ENCODE measurements around the gene RNASE7. TPM values are rescaled to one million over a fixed set of nuclear protein-coding genes. Genes with fewer than 3 reads are reported as not detected.

RNASE7 gene
- total RNA-seq, 2 donors from 2014 or later, result not detected

DNA sequence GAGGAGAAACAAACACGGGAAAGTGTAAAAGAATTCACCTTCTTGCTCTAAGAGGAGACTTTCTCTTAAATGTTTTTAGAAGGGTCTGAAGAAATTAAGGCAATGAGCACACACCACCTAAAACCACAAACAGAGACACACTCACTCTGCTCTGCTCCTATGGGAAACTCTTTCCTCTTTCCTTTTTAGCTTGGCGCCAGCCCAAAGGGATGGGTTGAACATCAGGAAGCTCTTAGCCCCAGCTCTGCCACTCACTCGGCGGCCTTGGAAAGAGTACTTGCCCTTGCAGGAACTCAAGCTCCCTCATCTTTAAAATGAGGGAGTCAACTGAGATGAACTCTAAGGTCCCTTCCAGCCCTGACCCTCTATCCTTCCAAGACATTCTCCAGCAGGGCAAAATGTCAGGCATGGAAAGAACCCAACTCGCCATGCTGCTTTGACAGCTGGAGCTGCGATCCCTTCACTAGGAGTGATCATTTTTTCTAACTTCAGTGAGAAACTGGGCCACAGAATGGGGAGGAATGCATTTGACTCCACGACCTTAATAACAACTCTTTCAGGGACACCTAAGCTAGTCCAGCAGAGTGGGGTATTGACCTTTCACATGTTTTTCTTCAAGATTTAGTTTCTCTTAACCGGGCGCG is 14.5 kb downstream of the RNASE7 start:
- Mint-ChIP-seq H3K27me3 (peaks cover 45% of the 10 kb centered on the region), H3K4me1 (peaks cover 15% of the 10 kb centered on the region), H3K4me3 (no peak overlapping the region), H3K36me3 (ENCODE audit: low read depth) (peaks cover 10% of the 10 kb centered on the region), H3K27ac (no peak overlapping the region)
- no peaks in the 10 kb centered on the region for H3K9me3 ChIP-seq (ENCODE audit: control insufficient read depth, low read length, poor library complexity, severe bottlenecking)
- ATAC-seq (no peak), DNase-seq (no peak)

DNA sequence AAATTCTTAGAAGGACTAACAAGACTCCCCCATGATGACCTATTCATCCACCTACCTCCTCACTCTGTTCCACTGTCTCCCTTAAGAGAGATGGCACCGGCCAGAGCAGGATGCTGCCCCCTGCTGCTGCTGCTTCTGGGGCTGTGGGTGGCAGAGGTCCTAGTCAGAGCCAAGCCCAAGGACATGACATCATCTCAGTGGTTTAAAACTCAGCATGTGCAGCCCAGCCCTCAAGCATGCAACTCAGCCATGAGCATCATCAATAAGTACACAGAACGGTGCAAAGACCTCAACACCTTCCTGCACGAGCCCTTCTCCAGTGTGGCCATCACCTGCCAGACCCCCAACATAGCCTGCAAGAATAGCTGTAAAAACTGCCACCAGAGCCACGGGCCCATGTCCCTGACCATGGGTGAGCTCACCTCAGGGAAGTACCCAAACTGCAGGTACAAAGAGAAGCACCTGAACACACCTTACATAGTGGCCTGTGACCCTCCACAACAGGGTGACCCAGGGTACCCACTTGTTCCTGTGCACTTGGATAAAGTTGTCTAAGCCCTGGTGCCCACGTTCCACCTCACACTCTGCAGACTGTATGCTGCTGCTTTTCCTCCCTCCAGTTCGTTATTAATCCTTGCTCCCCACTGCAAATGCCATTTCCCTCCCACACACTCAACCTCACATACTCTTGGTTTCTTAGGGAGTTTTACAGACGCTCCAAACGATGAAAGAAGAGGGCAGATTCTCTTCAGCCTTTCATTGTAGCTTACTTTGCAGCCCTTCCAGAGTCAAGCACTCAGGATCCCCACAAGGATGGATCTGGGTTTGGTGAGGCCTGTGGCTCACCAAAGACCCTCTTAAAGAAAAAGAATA is 15.9 kb downstream of the RNASE7 start, which contains the start of gene RNASE8:
Gene RNASE8, plus strand, starts transcription at position 20 of the 873 bp plus-strand sequence. Its CDS starts 71 bp downstream, at position 91.
- peaks cover 8% of the 10 kb centered on the region for H3K36me3 Mint-ChIP-seq (ENCODE audit: low read depth)
- DNase-seq (no peak), ATAC-seq (no peak)
- peaks cover 43% of the 10 kb centered on the region for H3K27me3 Mint-ChIP-seq
- no peaks in the 10 kb centered on the region for H3K9me3 ChIP-seq (ENCODE audit: control insufficient read depth, low read length, poor library complexity, severe bottlenecking)
- peak within 1 kb of the TSS; percentile 14 for H3K27ac Mint-ChIP-seq
- H3K4me3 Mint-ChIP-seq, result no peak within 1 kb of the TSS
- H3K4me1 Mint-ChIP-seq, result peaks cover 9% of the 10 kb centered on the region

DNA sequence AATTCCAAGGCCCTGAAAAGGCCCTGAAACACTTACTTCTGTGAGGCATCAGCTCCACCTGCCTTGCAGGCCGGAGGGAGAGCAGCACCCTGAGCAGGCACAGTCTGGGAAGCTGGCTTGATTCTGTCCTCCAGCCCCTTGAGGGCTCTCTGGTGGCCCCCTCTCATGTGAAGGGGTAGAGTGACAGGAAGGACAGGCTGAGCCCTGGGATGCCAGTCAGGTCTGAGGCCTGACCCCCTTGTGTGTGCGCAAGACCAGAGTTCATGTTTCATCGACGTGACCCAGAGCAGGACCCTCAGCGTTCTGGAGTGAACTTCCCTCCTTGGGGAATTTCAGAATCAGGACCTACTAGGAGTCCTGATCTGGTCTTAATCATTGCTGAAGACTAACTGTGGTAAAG is 16.7 kb downstream of the RNASE7 start:
- Mint-ChIP-seq H3K4me3 (no peak overlapping the region), H3K36me3 (ENCODE audit: low read depth) (peaks cover 8% of the 10 kb centered on the region), H3K27ac (peak overlapping the region; percentile 14), H3K4me1 (peaks cover 8% of the 10 kb centered on the region), H3K27me3 (peaks cover 52% of the 10 kb centered on the region)
- DNase-seq, result no peak
- ATAC-seq, result no peak
- no peaks in the 10 kb centered on the region for H3K9me3 ChIP-seq (ENCODE audit: control insufficient read depth, low read length, poor library complexity, severe bottlenecking)

DNA sequence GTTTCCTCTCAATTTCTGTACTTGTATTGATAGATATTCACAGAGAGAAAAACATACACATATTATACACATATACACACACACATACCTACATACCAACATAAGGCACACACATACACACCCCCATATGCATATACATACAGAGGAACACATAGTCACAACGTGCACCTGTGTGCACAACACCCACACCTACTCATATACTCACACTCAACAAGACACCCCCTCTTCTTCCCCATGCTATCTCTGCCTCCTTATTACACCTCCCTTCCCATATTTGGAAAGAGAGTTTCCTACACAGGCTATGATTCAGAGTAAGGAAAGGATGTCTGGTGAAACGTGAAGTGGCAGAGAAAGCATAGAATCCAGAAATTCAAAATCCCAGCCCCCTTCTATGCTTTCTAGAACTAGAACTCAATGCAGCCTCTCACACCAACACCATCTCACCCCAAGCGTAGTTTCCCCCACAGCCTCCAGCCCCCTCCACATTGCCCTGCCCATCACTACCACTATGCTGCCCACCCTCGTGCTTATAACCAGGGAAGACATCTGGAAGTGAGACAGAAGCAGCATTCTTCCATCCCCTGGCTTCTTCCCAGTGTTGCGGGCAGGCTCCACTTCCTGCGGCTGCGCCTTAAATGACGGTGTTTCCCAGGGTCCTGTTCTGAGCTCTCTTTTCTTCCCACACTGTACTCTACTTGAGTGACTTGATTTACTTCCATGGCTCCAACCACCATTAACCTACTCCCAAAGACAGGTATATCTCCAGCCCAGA is 17.9 kb downstream of the RNASE7 start:
- peak overlapping the region; percentile 19 for H3K27ac Mint-ChIP-seq

DNA sequence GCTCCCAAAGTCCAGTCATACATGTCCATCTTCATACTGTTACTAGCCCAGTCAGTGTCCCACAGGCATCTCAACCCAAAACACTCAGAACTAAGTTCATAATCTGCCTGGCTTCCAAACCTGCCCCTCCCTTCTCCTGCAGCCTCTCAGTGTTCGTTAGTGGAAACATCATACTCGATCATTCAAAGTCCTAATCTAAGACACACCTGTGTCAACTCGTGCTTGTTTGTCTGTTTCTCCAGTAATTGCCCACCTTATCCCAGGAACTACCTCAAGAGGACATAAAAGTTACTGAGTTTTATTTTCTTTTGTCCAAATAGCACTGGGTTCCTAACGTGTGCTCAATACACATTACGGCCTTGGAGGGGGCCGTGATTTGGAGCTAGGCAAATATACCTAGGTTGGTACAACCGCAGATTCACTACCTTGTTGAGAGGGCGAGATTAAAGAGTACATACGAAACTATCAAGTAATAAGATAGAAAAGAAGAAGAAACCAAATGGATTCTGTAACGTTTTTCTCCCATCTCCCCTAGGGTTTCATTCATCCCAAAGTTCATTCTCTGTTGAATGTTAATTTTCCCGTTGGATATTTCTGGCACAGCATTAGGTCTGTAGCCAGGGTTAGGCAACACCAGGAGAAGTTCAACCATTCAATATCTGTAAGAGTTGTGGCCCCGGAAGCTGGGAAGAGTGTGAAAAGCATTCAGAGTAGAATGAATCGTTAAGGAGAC is 18.6 kb downstream of the RNASE7 start:
- H3K27me3 Mint-ChIP-seq, result peaks cover 67% of the 10 kb centered on the region
- no peak overlapping the region for H3K4me3 Mint-ChIP-seq

More for the DNA sequence above, 17.9 kb downstream of the RNASE7 start:
- Mint-ChIP-seq H3K4me3 (no peak overlapping the region), H3K36me3 (ENCODE audit: low read depth) (peaks cover 8% of the 10 kb centered on the region), H3K27me3 (peaks cover 59% of the 10 kb centered on the region), H3K4me1 (peaks cover 4% of the 10 kb centered on the region)
- DNase-seq (no peak), ATAC-seq (no peak)
- H3K9me3 ChIP-seq (ENCODE audit: control insufficient read depth, low read length, poor library complexity, severe bottlenecking), result no peaks in the 10 kb centered on the region

DNA sequence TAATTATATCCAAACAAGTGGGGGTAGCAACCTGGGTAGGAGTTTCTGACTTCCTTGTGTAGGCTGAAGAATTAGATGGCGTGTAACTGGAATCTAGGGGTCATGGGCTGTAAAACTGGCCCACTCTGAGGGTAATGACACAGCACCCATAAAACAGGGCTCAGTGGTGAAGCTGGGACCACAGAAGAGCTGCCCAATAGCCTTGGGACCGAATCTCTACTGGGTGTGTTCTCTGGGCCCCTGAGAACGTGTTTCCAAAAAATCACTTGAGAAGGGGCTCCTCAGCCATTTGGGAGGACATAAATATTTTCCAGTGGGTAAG is 19.1 kb downstream of the RNASE7 start:
- DNase-seq (no peak), ATAC-seq (no peak)
- peaks cover 10% of the 10 kb centered on the region for H3K36me3 Mint-ChIP-seq (ENCODE audit: low read depth)
- no peak overlapping the region for H3K27ac Mint-ChIP-seq
- no peaks in the 10 kb centered on the region for H3K9me3 ChIP-seq (ENCODE audit: control insufficient read depth, low read length, poor library complexity, severe bottlenecking)
- H3K27me3 Mint-ChIP-seq, result peaks cover 72% of the 10 kb centered on the region
- peaks cover 4% of the 10 kb centered on the region for H3K4me1 Mint-ChIP-seq
- no peak overlapping the region for H3K4me3 Mint-ChIP-seq

More for the DNA sequence above, 18.6 kb downstream of the RNASE7 start:
- H3K9me3 ChIP-seq (ENCODE audit: control insufficient read depth, low read length, poor library complexity, severe bottlenecking), result no peaks in the 10 kb centered on the region
- Mint-ChIP-seq H3K27ac (peak overlapping the region; percentile 19), H3K36me3 (ENCODE audit: low read depth) (peaks cover 10% of the 10 kb centered on the region), H3K4me1 (peaks cover 4% of the 10 kb centered on the region)
- ATAC-seq, result no peak
- no peak for DNase-seq

DNA sequence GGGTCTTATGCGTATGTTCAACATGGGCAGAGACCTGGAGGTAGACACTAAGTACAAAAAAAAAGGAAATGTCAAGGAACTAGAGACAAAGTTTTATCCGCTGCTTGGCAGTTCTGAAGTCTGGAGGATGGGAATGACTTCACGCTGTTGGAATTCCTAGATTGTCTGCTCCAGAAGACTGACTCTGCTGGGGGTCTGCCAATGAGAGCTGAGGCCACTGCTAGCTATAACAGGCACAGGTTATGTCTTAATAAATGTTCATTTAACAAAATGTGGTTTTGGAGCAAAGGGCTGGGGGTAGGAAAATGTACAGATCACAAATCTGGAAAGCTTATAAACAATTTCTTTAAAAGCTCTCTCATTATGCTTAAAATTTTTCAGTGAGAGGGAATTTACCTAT is 21.3 kb downstream of the RNASE7 start:
- H3K27me3 Mint-ChIP-seq, result peaks cover 86% of the 10 kb centered on the region
- no peaks in the 10 kb centered on the region for H3K9me3 ChIP-seq (ENCODE audit: control insufficient read depth, low read length, poor library complexity, severe bottlenecking)
- peaks cover 10% of the 10 kb centered on the region for H3K36me3 Mint-ChIP-seq (ENCODE audit: low read depth)
- no peak overlapping the region for H3K4me3 Mint-ChIP-seq
- no peak for ATAC-seq
- no peak overlapping the region for H3K27ac Mint-ChIP-seq
- no peak for DNase-seq
- H3K4me1 Mint-ChIP-seq, result peaks cover 6% of the 10 kb centered on the region

DNA sequence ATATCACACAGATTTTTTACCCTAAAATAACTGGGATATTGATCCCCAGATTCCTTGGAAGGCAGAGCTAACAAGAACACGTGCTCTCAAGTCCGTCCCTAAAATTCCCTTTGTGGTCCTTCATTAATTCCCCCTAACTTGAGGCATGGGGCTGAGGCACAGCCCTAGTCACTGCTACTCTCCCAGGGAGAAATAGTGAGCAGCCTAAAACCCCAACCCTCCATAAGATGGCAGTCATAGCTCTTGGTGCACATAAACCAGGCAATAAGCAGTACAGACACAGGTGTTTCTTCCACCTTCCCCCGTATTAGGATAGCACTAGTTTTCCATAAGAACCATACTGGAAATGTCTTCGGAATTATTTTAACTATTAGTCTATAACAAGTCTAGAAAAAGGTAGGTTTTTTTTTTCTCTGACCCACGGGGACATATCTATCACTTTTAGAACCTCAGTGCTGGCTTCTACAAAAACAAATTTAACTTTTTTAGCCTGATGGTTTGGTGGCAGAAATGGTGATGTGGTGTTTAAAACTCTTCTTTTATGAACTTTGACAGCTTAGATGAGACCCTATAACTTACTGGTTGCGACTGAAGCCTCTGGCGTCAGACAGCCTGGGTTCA is 24.8 kb downstream of the RNASE7 start:
- H3K27ac Mint-ChIP-seq, result no peak overlapping the region
- no peaks in the 10 kb centered on the region for H3K9me3 ChIP-seq (ENCODE audit: control insufficient read depth, low read length, poor library complexity, severe bottlenecking)
- H3K27me3 Mint-ChIP-seq, result peaks cover 89% of the 10 kb centered on the region
- peaks cover 5% of the 10 kb centered on the region for H3K36me3 Mint-ChIP-seq (ENCODE audit: low read depth)
- peak; percentile 36 for ATAC-seq
- H3K4me3 Mint-ChIP-seq, result no peak overlapping the region
- no peak for DNase-seq
- H3K4me1 Mint-ChIP-seq, result peaks cover 33% of the 10 kb centered on the region

DNA sequence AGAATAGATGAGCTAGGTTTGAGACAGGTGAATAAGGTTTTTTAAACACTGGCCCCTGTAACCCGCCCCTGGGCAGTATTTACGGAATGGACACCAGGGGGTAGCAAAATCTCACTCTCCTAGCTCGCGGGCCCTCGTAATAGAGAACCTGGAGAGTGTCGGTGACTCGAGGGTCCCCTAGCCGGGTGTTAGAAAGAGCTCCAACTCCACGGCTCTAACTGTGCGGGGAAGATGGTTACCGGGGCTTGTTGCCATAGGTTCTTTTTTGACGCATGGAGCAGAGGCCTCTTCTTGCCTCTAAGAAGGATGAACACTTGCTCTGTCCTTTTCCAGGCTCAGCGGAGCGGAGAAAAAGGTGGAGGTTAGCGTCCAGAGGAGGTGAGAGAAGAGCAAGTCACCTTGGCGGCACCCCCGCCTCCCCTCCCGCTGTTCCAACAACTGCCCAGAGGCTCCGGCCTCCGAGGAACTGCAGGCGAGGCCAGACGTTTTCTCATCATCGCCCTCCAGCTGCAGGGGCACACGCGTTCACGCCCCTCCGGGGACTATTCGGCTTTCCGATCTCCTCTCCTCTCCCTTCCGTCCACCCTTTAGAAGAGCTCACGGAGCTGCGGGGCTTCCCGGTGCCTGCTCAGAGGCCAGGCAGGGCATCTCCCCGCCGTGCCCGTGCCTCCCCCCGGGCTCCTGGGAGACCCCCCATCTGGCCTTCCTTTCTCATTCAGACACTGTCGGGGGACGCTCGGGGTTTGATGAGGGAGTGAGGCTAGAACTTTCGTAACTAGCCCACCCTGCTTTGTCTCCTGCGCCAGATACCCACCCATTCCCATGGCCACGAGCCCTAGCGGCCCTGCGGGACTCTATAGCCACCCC is 26.6 kb downstream of the RNASE7 start:
- Mint-ChIP-seq H3K27ac (peak overlapping the region; percentile 95), H3K27me3 (peaks cover 92% of the 10 kb centered on the region), H3K36me3 (ENCODE audit: low read depth) (peaks cover 12% of the 10 kb centered on the region), H3K4me3 (peak overlapping the region; percentile 91), H3K4me1 (peaks cover 38% of the 10 kb centered on the region)
- ATAC-seq (peak; percentile 55), DNase-seq (peak in 1 of 3 donors; percentile 42)
- H3K9me3 ChIP-seq (ENCODE audit: control insufficient read depth, low read length, poor library complexity, severe bottlenecking), result no peaks in the 10 kb centered on the region

DNA sequence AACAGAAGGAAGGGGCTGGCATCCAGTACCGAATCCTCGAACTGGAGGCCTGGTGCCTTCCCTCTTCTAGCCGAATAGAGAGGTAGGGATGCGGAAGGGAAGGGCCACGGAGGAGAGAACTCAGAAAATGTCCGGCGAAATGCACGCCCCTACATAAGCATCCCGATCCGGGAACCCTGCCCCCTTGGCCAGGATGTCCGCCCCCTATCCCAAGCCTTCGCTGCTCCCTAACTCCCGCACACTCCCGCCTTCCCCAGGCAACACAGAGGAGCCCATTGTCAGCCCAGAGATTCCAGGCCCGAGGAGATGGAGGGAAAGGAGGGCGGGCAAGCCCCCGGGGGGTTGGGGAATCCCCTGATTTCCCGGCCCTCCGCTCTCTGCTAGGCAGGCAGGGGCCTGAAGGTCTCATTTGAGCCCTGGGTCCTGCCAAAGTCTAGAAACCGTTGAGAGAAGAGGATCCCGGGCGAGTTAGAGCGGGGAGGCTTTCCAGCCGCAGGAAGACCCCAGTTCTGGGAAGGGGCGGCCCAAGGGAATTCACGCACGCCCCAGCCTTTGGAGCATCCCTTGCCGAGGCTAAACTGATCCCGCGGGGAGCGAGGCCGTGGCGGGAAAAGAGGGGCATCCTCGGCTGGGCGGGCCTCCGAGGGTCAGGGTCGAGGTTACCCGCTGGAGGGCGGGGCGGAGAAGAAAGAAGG is 27.4 kb downstream of the RNASE7 start:
- Mint-ChIP-seq H3K4me3 (peak overlapping the region; percentile 91), H3K36me3 (ENCODE audit: low read depth) (peaks cover 13% of the 10 kb centered on the region), H3K4me1 (peaks cover 38% of the 10 kb centered on the region), H3K27ac (peak overlapping the region; percentile 95), H3K27me3 (peaks cover 87% of the 10 kb centered on the region)
- no peaks in the 10 kb centered on the region for H3K9me3 ChIP-seq (ENCODE audit: control insufficient read depth, low read length, poor library complexity, severe bottlenecking)
- peak; percentile 46 for ATAC-seq
- DNase-seq, result peak in 2 of 3 donors; percentile 35 to 38

DNA sequence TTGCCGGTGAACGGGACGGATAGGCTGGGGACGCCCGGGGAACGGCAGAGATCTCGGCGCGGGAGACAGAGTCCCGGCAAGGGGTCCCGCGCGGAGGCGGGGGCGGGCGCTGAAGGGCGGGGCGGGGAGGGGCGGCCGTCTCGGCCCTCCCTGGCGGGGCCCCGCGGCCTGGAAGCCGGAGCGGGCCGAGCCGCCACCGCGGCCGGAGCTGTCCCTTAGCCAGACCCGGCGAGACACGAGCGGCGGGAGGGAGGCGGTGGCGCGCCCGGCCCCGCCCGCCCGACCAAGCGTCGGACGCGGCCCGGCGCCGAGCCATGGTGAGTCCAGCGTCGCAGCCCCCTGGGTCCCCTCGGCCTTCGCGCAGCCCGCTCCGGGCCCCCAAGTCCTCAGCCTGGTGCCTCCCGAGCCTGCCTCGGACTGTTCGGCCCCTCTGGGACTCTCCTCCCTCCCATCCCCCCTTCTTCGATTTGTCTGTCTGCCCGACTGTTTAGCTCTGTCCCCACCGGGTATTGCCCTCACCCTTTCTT is 28.0 kb downstream of the RNASE7 start, which contains the start of gene ARHGEF40:
Gene ARHGEF40, plus strand, starts transcription at position 222 of the 527 bp plus-strand sequence. Its CDS starts 93 bp downstream, at position 315.
- H3K36me3 Mint-ChIP-seq (ENCODE audit: low read depth), result peaks cover 13% of the 10 kb centered on the region
- ATAC-seq (peak; percentile 24), DNase-seq (peak in 1 of 3 donors; percentile 34)
- H3K4me3 Mint-ChIP-seq, result peak within 1 kb of the TSS; percentile 91
- H3K27me3 Mint-ChIP-seq, result peaks cover 84% of the 10 kb centered on the region
- peaks cover 38% of the 10 kb centered on the region for H3K4me1 Mint-ChIP-seq
- no peaks in the 10 kb centered on the region for H3K9me3 ChIP-seq (ENCODE audit: control insufficient read depth, low read length, poor library complexity, severe bottlenecking)
- H3K27ac Mint-ChIP-seq, result peak within 1 kb of the TSS; percentile 95

Measured in T-helper 17 cell (primary cell).